HEK293 (cell line): ENCODE measurements around the gene ACSM6.
"Not testable (repeated sequence)": the region's sequence is repeated elsewhere in the genome, so short reads cannot be mapped to it uniquely, and the experiment has no call there.

Source experiments
- CTCF ChIA-PET: fragments of 350-600 bp; formaldehyde crosslinking; extraction: SDS; loops from one replicate; lab custom pipeline; 2021; ENCODE audit warnings: antibody characterized with exemption; lab: Yijun Ruan, JAX
- POLR2A ChIA-PET: fragments of 300-600 bp; formaldehyde crosslinking; extraction: SDS; loops from one replicate; lab custom pipeline; 2020; ENCODE audit warnings: antibody characterized with exemption, inconsistent platforms; lab: Yijun Ruan, JAX
- H3K27ac ChIP-seq: fragments of 200-500 bp; sonication (Bioruptor generic); 2 replicates; pipeline ENCODE4 v1.5.1; 2014; ENCODE audit warnings: low read depth, low read length, control low read depth, inconsistent platforms; ENCODE audit errors: extremely low read depth
- H3K36me3 ChIP-seq, 2 experiments: fragments of 200-500 bp in 1 of 2; sonication (Bioruptor generic) in 1 of 2; 1 replicate in 1 of 2; 2 replicates in 1 of 2; pipeline ENCODE4 v1.5.1; 2014 to 2017; ENCODE audit warnings: inconsistent platforms in 2 of 2, low read length in 2 of 2; ENCODE audit not compliant: control insufficient read depth in 2 of 2, insufficient read depth in 1 of 2
- H3K4me1 ChIP-seq: fragments of 200-500 bp; sonication (Bioruptor generic); 2 replicates; pipeline ENCODE4 v1.5.1; 2014; ENCODE audit warnings: mild to moderate bottlenecking, low read length, inconsistent platforms; ENCODE audit not compliant: control insufficient read depth, insufficient read depth
- H3K4me3 ChIP-seq: 2 replicates; pipeline ENCODE4 v1.5.1; 2011; ENCODE audit warnings: low read depth, mild to moderate bottlenecking, control low read depth, low read length, moderate library complexity
- H3K9me3 ChIP-seq: fragments of 200-500 bp; sonication (Bioruptor generic); 2 replicates; pipeline ENCODE4 v1.5.1; 2014; ENCODE audit warnings: low read depth, low read length, inconsistent platforms; ENCODE audit not compliant: control insufficient read depth, insufficient read depth
- HIC1 ChIP-seq: fragments of 450-650 bp; formaldehyde crosslinking; IDR thresholded peaks from 2 replicates; pipeline ENCODE4 v1.5.1; 2016; ENCODE audit warnings: missing biosample characterization, missing genetic modification characterization
- SETDB1 ChIP-seq: IDR thresholded peaks from one replicate; pipeline ENCODE4 v1.6.1; 2017; ENCODE audit warnings: mild to moderate bottlenecking, low read length, moderate library complexity, mixed read lengths; ENCODE audit not compliant: insufficient read length
- ZBTB6 ChIP-seq: fragments of 450-650 bp; formaldehyde crosslinking; IDR thresholded peaks from 2 replicates; pipeline ENCODE4 v1.5.1; 2017; ENCODE audit warnings: missing biosample characterization, missing genetic modification characterization
- ZNF169 ChIP-seq: fragments of 450-650 bp; formaldehyde crosslinking; IDR thresholded peaks from 2 replicates; pipeline ENCODE4 v1.5.1; 2016; ENCODE audit warnings: missing biosample characterization, missing genetic modification characterization
- ZNF324 ChIP-seq: fragments of 450-650 bp; formaldehyde crosslinking; IDR thresholded peaks from 2 replicates; pipeline ENCODE4 v1.5.1; 2016; ENCODE audit warnings: missing biosample characterization, missing genetic modification characterization
- ZNF548 ChIP-seq: fragments of 450-650 bp; formaldehyde crosslinking; IDR thresholded peaks from 2 replicates; pipeline ENCODE4 v1.5.1; 2016; ENCODE audit warnings: missing biosample characterization, missing genetic modification characterization
- TF ChIP-seq, protein P1 (sequence below): fragments of 450-650 bp; formaldehyde crosslinking; IDR thresholded peaks from 2 replicates; pipeline ENCODE4 v1.5.1; 2016; ENCODE audit warnings: missing biosample characterization, missing genetic modification characterization
- TF ChIP-seq, protein P2 (sequence below): fragments of 450-650 bp; formaldehyde crosslinking; IDR thresholded peaks from 2 replicates; pipeline ENCODE4 v1.5.1; 2016; ENCODE audit warnings: missing biosample characterization, missing genetic modification characterization, borderline replicate concordance

ACSM6 gene

GRCh38 chr10:95229724-95230627, 35.9 kb downstream of the ACSM6 start:
- ChIA-PET POLR2A (no interaction called here), CTCF (interaction anchor here (0.5 kb wide), 1 partner anchor 134 kb away, joined by 3 read pairs; no protein-coding TSS in a partner anchor)
- no peak overlapping the region for H3K4me3 ChIP-seq
- TF ChIP-seq ZBTB6 (no peak), ZNF169 (tag by site-specific recombination) (peak; percentile 75; the same call in 1 of the 2 replicates)
- no peaks in the 10 kb centered on the region for H3K9me3 ChIP-seq
- H3K4me1 ChIP-seq, result no peaks in the 10 kb centered on the region
- no peak overlapping the region for H3K27ac ChIP-seq
- H3K36me3 ChIP-seq, result peaks cover 9 to 15% of the 10 kb centered on the region in 2 experiments; a peak in 2 of 3 replicates

- CTCF ChIA-PET, H3K4me3 ChIP-seq, H3K9me3 ChIP-seq, H3K27ac ChIP-seq, POLR2A ChIA-PET, H3K4me1 ChIP-seq: not testable (repeated sequence)
- peaks cover 9 to 20% of the 10 kb centered on the region in 2 experiments; a peak in 2 of 3 replicates for H3K36me3 ChIP-seq
Measured at GRCh38 chr10:95230677-95231586, 36.9 kb downstream of the ACSM6 start.

DNA sequence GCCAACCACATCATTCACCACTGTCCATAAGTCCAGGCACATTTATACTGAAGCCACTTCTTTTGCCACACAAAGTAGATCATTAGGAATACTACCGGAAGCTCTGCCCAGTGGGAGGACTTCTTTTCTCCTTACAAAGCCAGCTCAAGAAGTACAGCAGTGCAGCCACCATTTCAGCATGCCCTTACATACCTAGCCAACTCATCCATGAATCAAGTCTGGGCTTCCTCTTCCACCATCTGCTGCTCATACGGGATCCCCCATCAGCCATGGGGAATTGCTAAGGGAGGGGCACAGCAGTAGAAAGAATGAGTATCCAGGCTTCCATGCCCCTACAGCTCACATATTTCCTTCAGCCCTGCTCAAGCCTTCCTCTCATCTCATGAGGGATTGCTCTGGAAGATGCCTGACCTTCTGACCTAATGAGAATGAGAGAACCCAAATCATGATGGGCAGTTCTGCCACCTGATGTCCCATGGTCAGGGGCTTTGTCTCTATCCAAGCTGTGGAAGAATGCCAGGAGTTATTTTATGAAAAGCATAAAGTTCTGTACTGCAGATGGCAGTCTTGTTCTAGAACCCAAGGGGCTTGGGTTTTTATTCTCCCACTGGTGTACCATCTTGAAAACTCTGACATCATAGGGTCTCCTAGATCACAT, 39.5 kb downstream of the ACSM6 start:
- Histone ChIP-seq H3K27ac (no peak overlapping the region), H3K9me3 (no peaks in the 10 kb centered on the region), H3K4me3 (no peak overlapping the region), H3K4me1 (no peaks in the 10 kb centered on the region), H3K36me3 (peaks cover 17 to 41% of the 10 kb centered on the region in 2 experiments; a peak in 2 of 3 replicates)
- ChIA-PET CTCF (interaction anchor here (1.1 to 2.9 kb wide), 5 partner anchors 10 to 129 kb away, joined by 3 to 13 read pairs (median 8); no protein-coding TSS in a partner anchor), POLR2A (no interaction called here)
- TF ChIP-seq, protein P1, sequence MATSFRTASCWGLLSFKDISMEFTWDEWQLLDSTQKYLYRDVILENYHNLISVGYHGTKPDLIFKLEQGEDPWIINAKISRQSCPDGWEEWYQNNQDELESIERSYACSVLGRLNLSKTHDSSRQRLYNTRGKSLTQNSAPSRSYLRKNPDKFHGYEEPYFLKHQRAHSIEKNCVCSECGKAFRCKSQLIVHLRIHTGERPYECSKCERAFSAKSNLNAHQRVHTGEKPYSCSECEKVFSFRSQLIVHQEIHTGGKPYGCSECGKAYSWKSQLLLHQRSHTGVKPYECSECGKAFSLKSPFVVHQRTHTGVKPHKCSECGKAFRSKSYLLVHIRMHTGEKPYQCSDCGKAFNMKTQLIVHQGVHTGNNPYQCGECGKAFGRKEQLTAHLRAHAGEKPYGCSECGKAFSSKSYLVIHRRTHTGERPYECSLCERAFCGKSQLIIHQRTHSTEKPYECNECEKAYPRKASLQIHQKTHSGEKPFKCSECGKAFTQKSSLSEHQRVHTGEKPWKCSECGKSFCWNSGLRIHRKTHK, result no peak
- TF ChIP-seq, all 188 proteins: peak for 0

DNA sequence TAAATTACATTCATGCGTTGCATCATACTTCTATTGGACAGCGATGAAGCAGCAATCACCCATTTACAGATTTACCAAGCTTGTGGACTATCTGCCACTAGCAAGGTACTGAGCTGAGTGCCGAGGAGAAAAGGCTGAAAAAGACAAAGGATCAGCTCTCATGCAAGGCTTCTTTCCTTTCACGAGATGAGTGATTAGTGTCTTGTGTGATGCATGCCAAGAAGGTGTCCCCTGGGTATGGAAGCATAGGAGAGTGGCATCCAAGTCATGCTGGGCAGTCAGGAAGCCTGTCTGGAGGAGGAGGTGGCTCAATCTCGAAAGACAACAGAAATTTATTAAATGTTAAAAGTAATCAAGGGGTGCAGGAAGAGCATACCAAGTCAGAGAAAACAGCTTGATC, 40.9 kb downstream of the ACSM6 start:
- H3K36me3 ChIP-seq, result peaks cover 20 to 47% of the 10 kb centered on the region in 2 experiments; a peak in 2 of 3 replicates
- POLR2A ChIA-PET, result interaction anchor here (0.7 kb wide), 1 partner anchor 562 kb away, joined by 3 read pairs; no protein-coding TSS in a partner anchor
- TF ChIP-seq HIC1 (tag by site-specific recombination) (no peak), ZNF324 (tag by site-specific recombination) (no peak), SETDB1 (no peak), ZNF548 (tag by site-specific recombination) (no peak)
- TF ChIP-seq, protein P2, sequence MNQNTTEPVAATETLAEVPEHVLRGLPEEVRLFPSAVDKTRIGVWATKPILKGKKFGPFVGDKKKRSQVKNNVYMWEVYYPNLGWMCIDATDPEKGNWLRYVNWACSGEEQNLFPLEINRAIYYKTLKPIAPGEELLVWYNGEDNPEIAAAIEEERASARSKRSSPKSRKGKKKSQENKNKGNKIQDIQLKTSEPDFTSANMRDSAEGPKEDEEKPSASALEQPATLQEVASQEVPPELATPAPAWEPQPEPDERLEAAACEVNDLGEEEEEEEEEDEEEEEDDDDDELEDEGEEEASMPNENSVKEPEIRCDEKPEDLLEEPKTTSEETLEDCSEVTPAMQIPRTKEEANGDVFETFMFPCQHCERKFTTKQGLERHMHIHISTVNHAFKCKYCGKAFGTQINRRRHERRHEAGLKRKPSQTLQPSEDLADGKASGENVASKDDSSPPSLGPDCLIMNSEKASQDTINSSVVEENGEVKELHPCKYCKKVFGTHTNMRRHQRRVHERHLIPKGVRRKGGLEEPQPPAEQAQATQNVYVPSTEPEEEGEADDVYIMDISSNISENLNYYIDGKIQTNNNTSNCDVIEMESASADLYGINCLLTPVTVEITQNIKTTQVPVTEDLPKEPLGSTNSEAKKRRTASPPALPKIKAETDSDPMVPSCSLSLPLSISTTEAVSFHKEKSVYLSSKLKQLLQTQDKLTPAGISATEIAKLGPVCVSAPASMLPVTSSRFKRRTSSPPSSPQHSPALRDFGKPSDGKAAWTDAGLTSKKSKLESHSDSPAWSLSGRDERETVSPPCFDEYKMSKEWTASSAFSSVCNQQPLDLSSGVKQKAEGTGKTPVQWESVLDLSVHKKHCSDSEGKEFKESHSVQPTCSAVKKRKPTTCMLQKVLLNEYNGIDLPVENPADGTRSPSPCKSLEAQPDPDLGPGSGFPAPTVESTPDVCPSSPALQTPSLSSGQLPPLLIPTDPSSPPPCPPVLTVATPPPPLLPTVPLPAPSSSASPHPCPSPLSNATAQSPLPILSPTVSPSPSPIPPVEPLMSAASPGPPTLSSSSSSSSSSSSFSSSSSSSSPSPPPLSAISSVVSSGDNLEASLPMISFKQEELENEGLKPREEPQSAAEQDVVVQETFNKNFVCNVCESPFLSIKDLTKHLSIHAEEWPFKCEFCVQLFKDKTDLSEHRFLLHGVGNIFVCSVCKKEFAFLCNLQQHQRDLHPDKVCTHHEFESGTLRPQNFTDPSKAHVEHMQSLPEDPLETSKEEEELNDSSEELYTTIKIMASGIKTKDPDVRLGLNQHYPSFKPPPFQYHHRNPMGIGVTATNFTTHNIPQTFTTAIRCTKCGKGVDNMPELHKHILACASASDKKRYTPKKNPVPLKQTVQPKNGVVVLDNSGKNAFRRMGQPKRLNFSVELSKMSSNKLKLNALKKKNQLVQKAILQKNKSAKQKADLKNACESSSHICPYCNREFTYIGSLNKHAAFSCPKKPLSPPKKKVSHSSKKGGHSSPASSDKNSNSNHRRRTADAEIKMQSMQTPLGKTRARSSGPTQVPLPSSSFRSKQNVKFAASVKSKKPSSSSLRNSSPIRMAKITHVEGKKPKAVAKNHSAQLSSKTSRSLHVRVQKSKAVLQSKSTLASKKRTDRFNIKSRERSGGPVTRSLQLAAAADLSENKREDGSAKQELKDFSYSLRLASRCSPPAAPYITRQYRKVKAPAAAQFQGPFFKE (tag by site-specific recombination), result no peak

More for the DNA sequence above, 40.9 kb downstream of the ACSM6 start:
- no peaks in the 10 kb centered on the region for H3K4me1 ChIP-seq
- CTCF ChIA-PET, result interaction anchor here (0.6 to 2.5 kb wide), 4 partner anchors 11 to 130 kb away, joined by 3 to 10 read pairs (median 4); no protein-coding TSS in a partner anchor
- no peak overlapping the region for H3K4me3 ChIP-seq
- no peaks in the 10 kb centered on the region for H3K9me3 ChIP-seq
- no peak overlapping the region for H3K27ac ChIP-seq
